B cell (primary cell): Measurements from ENCODE around the gene CKM. TPM values are rescaled to one million over a fixed set of nuclear protein-coding genes. Genes with fewer than 3 reads are reported as not detected.

Experiments
- ATAC-seq: fragments of 200-7000 bp; cut with Tn5 transposase; one replicate; pipeline ENCODE4 v1.10.0; 2021; ENCODE audit warnings: low read depth, mild to moderate bottlenecking, moderate number of reproducible peaks, moderate library complexity
- CTCF ChIA-PET: fragments of 350-600 bp; sonication (Branson Sonifier 250); formaldehyde crosslinking; loops from one replicate; lab custom pipeline; 2021; ENCODE audit warnings: antibody characterized with exemption, inconsistent platforms; lab: Charles Lee
- POLR2A ChIA-PET: fragments of 350-600 bp; sonication (Branson Sonifier 250); formaldehyde crosslinking; loops from one replicate; lab custom pipeline; 2021; ENCODE audit warnings: antibody characterized with exemption; lab: Charles Lee
- DNase-seq: peaks from one replicate; pipeline ENCODE4 v3.0.0; 2013
- H2AFZ ChIP-seq: 2 replicates; pipeline ENCODE4 v1.6.1; 2012; ENCODE audit warnings: mild to moderate bottlenecking, low read depth, low read length; ENCODE audit not compliant: insufficient read depth, poor library complexity, severe bottlenecking
- H3K27ac ChIP-seq, 2 donors: 1 replicate in 1 of 2; 2 replicates in 1 of 2; pipeline ENCODE4 v1.5.1; 2012 to 2013; ENCODE audit warnings: low read length in 2 of 2, mild to moderate bottlenecking in 2 of 2, moderate library complexity in 1 of 2
- H3K27me3 ChIP-seq, 4 experiments: fragments of 200-600 bp in 1 of 4; sonication (generic) in 1 of 4; replicated peaks in 1 of 4; 1 replicate in 2 of 4; 2 replicates in 2 of 4; pipeline versions ENCODE4 v1.6.1 to v1.7.0; 2013 to 2016; ENCODE audit warnings: low read length in 3 of 4, mild to moderate bottlenecking in 2 of 4, mixed read lengths in 1 of 4, moderate library complexity in 1 of 4; ENCODE audit not compliant: insufficient read depth in 4 of 4, control insufficient read depth in 3 of 4; ENCODE audit errors: control extremely low read depth in 1 of 4
- H3K36me3 ChIP-seq, 2 experiments: replicated peaks in 1 of 2; 1 replicate in 1 of 2; 2 replicates in 1 of 2; pipeline versions ENCODE4 v1.6.1 to v1.7.1; 2013; ENCODE audit warnings: low read length in 1 of 2; ENCODE audit not compliant: insufficient read depth in 2 of 2, control insufficient read depth in 1 of 2; ENCODE audit errors: control extremely low read depth in 1 of 2, extremely low read depth in 1 of 2
- H3K4me1 ChIP-seq, 2 donors: fragments of 200-600 bp in 1 of 2; sonication (generic) in 1 of 2; 1 replicate in 1 of 2; 2 replicates in 1 of 2; pipeline versions ENCODE4 v1.5.1 to v1.6.1; 2013 to 2017; ENCODE audit warnings: low read length in 2 of 2; ENCODE audit not compliant: control insufficient read depth in 2 of 2, insufficient read depth in 2 of 2
- H3K4me2 ChIP-seq: replicated peaks from 2 replicates; pipeline ENCODE3; 2012; ENCODE audit warnings: mild to moderate bottlenecking, low read depth, low read length; ENCODE audit not compliant: poor library complexity, severe bottlenecking
- H3K4me3 ChIP-seq, 5 experiments: fragments of 200-600 bp in 1 of 5; sonication (generic) in 1 of 5; 1 replicate in 3 of 5; 2 replicates in 2 of 5; pipeline versions ENCODE4 v1.5.1 to v1.7.0; 2011 to 2016; ENCODE audit warnings: low read length in 4 of 5, mild to moderate bottlenecking in 4 of 5, low read depth in 2 of 5, control low read depth in 1 of 5, moderate library complexity in 1 of 5; ENCODE audit not compliant: insufficient read depth in 1 of 5; ENCODE audit errors: control extremely low read depth in 1 of 5, extremely low read depth in 1 of 5
- H3K79me2 ChIP-seq: fragments of 200-600 bp; sonication (generic); one replicate; pipeline ENCODE4 v1.6.0; 2016; ENCODE audit warnings: low read length; ENCODE audit not compliant: control insufficient read depth, insufficient read depth
- H3K9ac ChIP-seq: fragments of 200-600 bp; sonication (generic); 2 replicates; pipeline ENCODE4 v1.6.1; 2017; ENCODE audit warnings: mild to moderate bottlenecking, low read length, moderate library complexity
- H3K9me3 ChIP-seq, 3 donors: one replicate each; pipeline versions ENCODE4 v1.6.1 to v1.7.1; 2013; ENCODE audit warnings: low read length in 2 of 3; ENCODE audit not compliant: control insufficient read depth in 2 of 3, insufficient read depth in 1 of 3; ENCODE audit errors: control extremely low read depth in 1 of 3
- H4K20me1 ChIP-seq: 2 replicates; pipeline ENCODE4 v1.6.0; 2012; ENCODE audit warnings: mild to moderate bottlenecking, low read length; ENCODE audit not compliant: insufficient read depth, control insufficient read depth, poor library complexity, severe bottlenecking
- H3K27ac Mint-ChIP-seq: one replicate; pipeline ENCODE4 v1.8.0; 2021; ENCODE audit warnings: mixed read lengths
- H3K27me3 Mint-ChIP-seq: one replicate; pipeline ENCODE4 v1.8.0; 2021; ENCODE audit warnings: mixed read lengths
- H3K4me1 Mint-ChIP-seq: one replicate; pipeline ENCODE4 v1.8.0; 2021; ENCODE audit warnings: mixed read lengths
- H3K4me3 Mint-ChIP-seq: one replicate; pipeline ENCODE4 v1.8.0; 2021; ENCODE audit warnings: mixed read lengths
- H3K9me3 Mint-ChIP-seq: one replicate; pipeline ENCODE4 v1.8.0; 2022; ENCODE audit warnings: mixed read lengths; ENCODE audit not compliant: insufficient read depth
- CTCF ChIP-seq: fragments of 200-600 bp; IDR thresholded peaks from one replicate; pipeline ENCODE4 v1.8.0; 2022; ENCODE audit warnings: antibody characterized with exemption, mild to moderate bottlenecking
- EZH2 ChIP-seq: IDR thresholded peaks from 2 replicates; pipeline ENCODE4 v1.6.1; 2012; ENCODE audit warnings: borderline replicate concordance, low read depth, mild to moderate bottlenecking, moderate library complexity, low read length; ENCODE audit not compliant: insufficient read depth, poor library complexity, severe bottlenecking
- WGBS: methylation state at CpG from one replicate; pipeline ENCODE4 v1.1.5; 2013; ENCODE audit warnings: missing lambda C conversion rate; ENCODE audit not compliant: insufficient coverage; 5-methylcytosine and 5-hydroxymethylcytosine counted together
- intact Hi-C: fragments of 100-400 bp; cut with micrococcal nuclease; formaldehyde crosslinking; loops from one replicate; pipeline ENCODE4 v1.10.0; 2022
- polyA plus RNA-seq: library from polyadenylated mRNA; depleted of rRNA; stranded (reverse); fragments of >200 nt; gene quantifications from 2 replicates; pipeline ENCODE4 v1.2.3, GENCODE V29; 2012
- total RNA-seq, 2 donors: library from RNA; stranded (reverse); fragments of 120-200 nt in 1 of 2; gene quantifications; 1 replicate in 1 of 2; 2 replicates in 1 of 2; pipeline versions ENCODE4 v1.2.3 to v1.2.4, GENCODE V29; 2013 to 2022

Gene CKM
- total and polyA plus RNA-seq, 2 donors (not counting 1 experiment from before 2014, with no cell fraction given) = not detected

DNA sequence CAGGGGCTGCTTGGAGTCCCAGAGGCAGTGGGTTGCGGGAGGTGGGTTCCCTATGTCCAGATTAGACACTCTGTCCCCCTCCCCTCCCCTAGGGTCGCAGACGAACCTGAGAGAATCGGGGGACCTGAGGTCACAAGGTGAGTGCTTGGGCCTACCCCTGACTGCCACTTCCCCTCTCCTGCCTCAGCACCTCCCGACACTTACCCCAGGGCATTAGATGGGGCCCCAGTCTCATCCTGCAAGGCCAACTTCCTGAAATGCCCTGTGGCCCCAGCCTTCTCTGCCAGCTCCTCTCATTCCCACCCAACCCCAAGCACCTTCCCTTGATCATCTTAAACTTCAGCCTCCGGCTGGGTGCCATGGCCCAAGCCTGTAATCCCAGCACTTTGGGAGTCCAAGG, 23.0 kb downstream of the CKM start:
- CTCF ChIA-PET = no interaction called here
- no peaks in the 10 kb centered on the region for H3K27me3 Mint-ChIP-seq
- no peak overlapping the region for H3K4me3 Mint-ChIP-seq
- peaks cover 5% of the 10 kb centered on the region for H3K9me3 Mint-ChIP-seq
- no peaks in the 10 kb centered on the region for H3K27me3 ChIP-seq
- H3K4me1 ChIP-seq = no peaks in the 10 kb centered on the region
- H3K27ac Mint-ChIP-seq = no peak overlapping the region
- peaks cover 0 to 22% (median 0%) of the 10 kb centered on the region in 3 donors for H3K9me3 ChIP-seq
- no peak for DNase-seq
- H3K4me3 ChIP-seq = no peak overlapping the region
- no peak overlapping the region for H2AFZ ChIP-seq
- H3K79me2 ChIP-seq = no peaks in the 10 kb centered on the region
- H3K4me2 ChIP-seq = no peak overlapping the region
- POLR2A ChIA-PET = no interaction called here
- no peak overlapping the region for H3K9ac ChIP-seq
- intact Hi-C loops = no loop called here
- no peak for TF ChIP-seq CTCF
- TF ChIP-seq EZH2 = no peak
- H4K20me1 ChIP-seq = no peaks in the 10 kb centered on the region
- WGBS = 87% methylated on average over 5 of the region's 6 CpGs
- peaks cover 0 to 10% of the 10 kb centered on the region in 2 experiments for H3K36me3 ChIP-seq
- no peak overlapping the region for H3K27ac ChIP-seq
- no peak for ATAC-seq
- H3K4me1 Mint-ChIP-seq = no peaks in the 10 kb centered on the region

- CTCF ChIA-PET = no interaction called here
These were observed 24.4 kb downstream of the CKM start for GRCh38 chr19:45298264-45298663.

More at GRCh38 chr19:45298264-45298663, 24.4 kb downstream of the CKM start:
- Histone ChIP-seq H3K9me3 (peaks cover 0 to 23% (median 0%) of the 10 kb centered on the region in 3 donors), H3K27me3 (no peaks in the 10 kb centered on the region), H2AFZ (no peak overlapping the region), H3K4me1 (no peaks in the 10 kb centered on the region), H3K79me2 (no peaks in the 10 kb centered on the region), H3K36me3 (peaks cover 0 to 10% of the 10 kb centered on the region in 2 experiments), H3K27ac (no peak overlapping the region), H3K9ac (no peak overlapping the region), H3K4me2 (no peak overlapping the region), H3K4me3 (no peak overlapping the region), H4K20me1 (no peaks in the 10 kb centered on the region)
- POLR2A ChIA-PET = interaction anchor here (0.6 kb wide), 1 partner anchor 68 kb away, joined by 4 read pairs; no protein-coding TSS in a partner anchor
- Mint-ChIP-seq H3K27me3 (no peaks in the 10 kb centered on the region), H3K27ac (no peak overlapping the region), H3K9me3 (no peaks in the 10 kb centered on the region), H3K4me1 (no peaks in the 10 kb centered on the region), H3K4me3 (no peak overlapping the region)
- 100% methylated on average over 1 of the region's 5 CpGs for WGBS
- DNase-seq (no peak), ATAC-seq (no peak)
- intact Hi-C loops = no loop called here
- no peak for TF ChIP-seq EZH2
- TF ChIP-seq CTCF = no peak
